ENCODE data around the gene HES1.

HES1 gene

GRCh38 chr3:194103505-194103904 is 32.4 kb upstream of the HES1 start:
- peak; percentile 62 for DNase-seq

- no peak for DNase-seq
These were observed 31.8 kb upstream of the HES1 start for GRCh38 chr3:194103983-194104751.

DNA sequence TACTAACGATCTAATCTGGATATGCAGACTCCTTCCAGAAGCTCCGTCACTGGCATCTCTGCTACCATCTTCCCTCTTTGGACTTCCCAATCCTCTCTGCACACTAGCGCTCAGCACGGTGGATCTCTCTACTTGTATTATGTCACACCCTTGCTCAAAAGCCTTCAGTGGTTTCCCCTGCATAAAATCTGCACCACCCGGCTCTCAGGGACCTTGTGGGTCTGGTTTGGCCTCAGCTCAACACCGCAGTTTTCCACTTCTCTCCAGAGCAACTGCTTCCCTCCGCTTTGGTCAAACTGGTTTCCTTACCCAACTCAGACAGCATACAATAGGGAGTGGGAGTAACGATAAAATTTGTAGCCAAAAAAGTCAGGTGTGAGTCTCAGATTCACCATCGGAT is 30.7 kb upstream of the HES1 start:
- DNase-seq, result no peak

- DNase-seq, result no peak
These were observed 28.8 kb upstream of the HES1 start for GRCh38 chr3:194107107-194107506.

GRCh38 chr3:194109192-194109863 is 26.6 kb upstream of the HES1 start:
- DNase-seq, result no peak

- DNase-seq, result no peak
These were observed 25.5 kb upstream of the HES1 start for GRCh38 chr3:194110483-194110882.

- DNase-seq, result no peak
These were observed 24.6 kb upstream of the HES1 start for GRCh38 chr3:194111336-194111735.

DNA sequence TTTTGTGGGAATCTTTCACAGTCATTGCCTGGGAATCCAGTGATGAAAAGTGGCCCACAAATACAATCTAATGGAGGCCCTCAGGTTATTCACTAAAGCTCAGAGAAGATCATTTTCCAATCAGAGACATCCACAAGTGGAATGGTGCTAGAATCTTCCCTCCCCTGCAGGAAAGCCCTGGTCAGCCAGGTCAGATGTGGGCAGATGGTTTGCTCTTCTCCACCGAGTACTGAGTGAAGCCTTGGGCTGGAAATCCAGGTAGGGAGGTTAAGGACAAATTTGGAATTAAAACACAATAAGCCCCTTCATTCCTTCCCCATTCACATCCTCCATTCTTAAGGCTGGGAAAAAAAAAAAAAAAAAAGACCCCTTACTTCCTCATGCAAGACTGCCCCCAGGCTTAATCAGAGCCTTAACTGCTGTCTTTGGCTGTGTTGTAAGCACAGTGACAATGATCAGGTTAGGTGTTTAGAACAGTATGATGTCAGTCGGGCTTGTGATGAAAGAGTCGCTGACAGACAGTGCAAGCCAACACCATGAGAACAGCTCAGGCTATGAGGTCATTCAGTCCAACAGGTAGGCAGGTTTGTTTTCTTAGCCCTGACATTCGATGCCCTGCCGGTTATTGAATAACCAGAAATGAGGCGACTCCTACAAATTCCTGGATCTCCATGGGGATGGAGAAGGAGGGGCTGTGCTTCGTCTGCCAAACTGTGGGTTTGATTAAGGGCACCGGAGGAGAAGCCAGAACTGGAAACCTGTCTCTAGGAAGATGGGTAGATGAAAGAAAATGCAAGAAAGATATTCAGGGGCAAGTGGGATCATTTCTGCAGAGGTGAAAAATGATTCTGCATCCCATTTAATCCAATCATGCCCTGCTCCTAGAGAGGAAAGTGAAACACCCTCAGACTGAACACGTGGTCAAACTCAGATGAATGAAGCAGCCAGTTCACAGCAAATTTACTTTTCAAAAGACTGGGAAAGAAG is 23.5 kb upstream of the HES1 start:
- DNase-seq, result no peak

DNA sequence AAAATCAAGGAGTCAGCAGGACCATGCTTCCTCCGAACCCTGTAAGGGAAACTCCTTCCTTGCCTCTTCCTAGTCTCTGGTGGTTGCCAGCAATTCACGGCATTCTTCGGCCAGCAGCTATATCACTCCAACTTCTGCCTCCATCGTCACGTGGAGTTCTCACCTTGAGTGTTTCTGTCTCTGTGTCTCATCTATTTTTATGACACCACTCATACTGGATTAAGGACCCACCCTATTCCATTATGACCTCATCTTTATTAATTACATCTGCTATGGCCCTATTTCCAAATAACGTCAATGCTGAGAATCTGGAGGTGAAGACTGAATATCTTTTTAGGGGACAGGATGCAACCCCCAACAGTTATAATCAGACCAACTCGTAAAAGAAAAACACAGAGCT is 21.8 kb upstream of the HES1 start:
- DNase-seq, result no peak

GRCh38 chr3:194117104-194117845 is 18.7 kb upstream of the HES1 start:
- DNase-seq, result no peak

GRCh38 chr3:194118920-194119319 is 17.0 kb upstream of the HES1 start:
- DNase-seq, result no peak

GRCh38 chr3:194119831-194120590 is 15.9 kb upstream of the HES1 start:
- no peak for DNase-seq

DNA sequence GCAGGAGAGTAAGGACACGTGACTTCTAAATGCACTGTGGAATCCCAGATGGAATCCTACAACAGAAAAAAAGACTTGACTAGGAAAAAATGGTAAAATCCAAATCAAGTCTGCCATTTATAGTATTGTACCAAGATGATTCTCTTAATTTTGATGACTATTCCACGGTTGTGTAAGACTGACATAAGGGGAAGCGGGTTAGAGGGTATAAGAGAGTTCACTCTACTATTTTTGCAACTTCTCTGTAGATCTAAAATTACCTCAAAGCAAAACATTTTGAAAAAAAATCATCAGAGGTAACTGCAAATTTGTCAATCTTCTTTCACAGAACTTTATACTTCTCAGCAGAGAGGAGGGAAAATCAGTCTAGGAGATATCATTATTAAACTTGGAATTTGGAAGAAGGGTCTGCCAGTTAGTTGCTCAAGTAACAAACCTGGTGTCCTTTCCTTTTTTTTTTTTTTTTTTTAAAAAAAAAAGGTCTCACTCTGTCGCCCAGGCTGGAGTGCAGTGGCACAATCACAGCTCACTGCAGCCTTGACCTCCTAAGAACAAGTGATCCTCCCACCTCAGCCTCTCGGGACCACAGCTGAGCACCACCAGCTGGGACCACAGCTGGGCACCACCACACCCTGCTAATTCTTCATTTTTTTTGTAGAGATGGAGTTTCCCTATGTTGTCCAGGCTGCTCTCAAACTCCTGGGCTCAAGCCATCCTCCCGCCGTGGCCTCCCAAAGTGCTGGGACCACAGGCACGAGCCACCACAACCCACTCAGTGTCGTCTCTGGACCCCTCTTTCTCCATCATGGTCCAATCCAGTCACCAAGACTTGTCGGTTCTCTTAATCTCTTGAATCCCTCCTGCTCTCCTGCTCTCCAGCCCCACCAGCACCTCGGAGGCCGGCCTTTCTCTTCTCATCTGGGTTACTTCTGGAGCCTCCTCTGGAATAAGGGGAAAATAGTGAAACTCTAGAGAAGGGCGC is 14.9 kb upstream of the HES1 start:
- no peak for DNase-seq

- DNase-seq, result no peak
These were observed 13.9 kb upstream of the HES1 start for GRCh38 chr3:194121891-194122631.

GRCh38 chr3:194123726-194124125 is 12.2 kb upstream of the HES1 start:
- no peak for DNase-seq

GRCh38 chr3:194124193-194124592 is 11.8 kb upstream of the HES1 start:
- no peak for DNase-seq

DNA sequence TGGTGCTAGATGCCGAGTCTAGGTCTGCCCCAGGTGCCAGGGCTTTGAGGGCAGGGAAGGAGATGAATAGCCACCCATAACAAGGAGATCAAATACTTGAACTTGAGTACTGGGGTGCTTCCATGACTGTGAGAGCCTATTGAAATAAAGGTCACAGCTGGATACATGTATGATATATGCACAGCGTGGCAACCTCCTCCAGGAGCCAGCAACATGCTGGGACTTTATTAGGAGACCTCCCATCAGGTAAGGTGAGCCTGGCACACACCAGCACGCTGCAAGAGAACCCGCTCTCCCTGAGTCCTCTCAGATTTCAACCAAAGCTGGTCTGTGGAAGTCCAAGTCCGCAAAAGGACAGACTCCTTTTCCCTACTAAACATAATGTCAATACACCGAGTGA is 10.5 kb upstream of the HES1 start:
- DNase-seq, result no peak

DNA sequence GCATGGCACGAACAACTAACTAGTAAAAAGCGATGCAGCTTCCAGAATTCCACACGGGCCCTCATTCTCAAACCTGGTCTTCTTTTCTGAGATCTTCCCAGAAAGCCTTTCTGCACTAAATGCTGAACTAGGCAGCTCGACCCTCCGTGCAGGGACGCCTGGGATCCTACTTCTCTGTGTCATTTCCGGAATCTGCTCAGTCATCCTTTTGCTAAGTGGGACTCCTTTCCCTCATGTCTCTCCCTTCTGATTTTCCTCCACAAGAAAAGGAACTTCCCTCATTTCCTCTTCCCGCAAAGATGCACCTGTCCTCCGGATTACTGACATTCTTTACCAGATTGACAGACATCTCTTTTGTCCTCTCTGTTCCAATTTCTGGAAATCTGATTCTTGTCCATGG is 9.2 kb upstream of the HES1 start:
- DNase-seq, result no peak

- DNase-seq, result no peak
These were observed 7.6 kb upstream of the HES1 start for GRCh38 chr3:194128202-194128918.

All from CD4-positive, alpha-beta T cell treated with Interleukin-4 for 4 hours (primary cell).